Measurements from ENCODE around the gene ACTR10. TPM values are rescaled to one million over a fixed set of nuclear protein-coding genes. Genes with fewer than 3 reads are reported as not detected.

ACTR10 gene
- total RNA-seq, 1 donor from 2014 or later: 40.5 TPM

GRCh38 chr14:58177125-58177524, 22.8 kb upstream of the ACTR10 start:
- POLR2A ChIA-PET: no interaction called here
- Mint-ChIP-seq H3K4me1 (no peaks in the 10 kb centered on the region), H3K27me3 (peaks cover 18% of the 10 kb centered on the region), H3K36me3 (ENCODE audit: low read depth) (no peaks in the 10 kb centered on the region), H3K9me3 (no peaks in the 10 kb centered on the region), H3K4me3 (no peak overlapping the region), H3K27ac (no peak overlapping the region)
- ATAC-seq (ENCODE audit: low read depth): no peak
- no peak for DNase-seq
- TF ChIP-seq CTCF (IDR thresholded peaks at IDR 0.05): no peak
- intact Hi-C loops (cut with micrococcal nuclease): no loop called here
- CTCF ChIA-PET: no interaction called here

GRCh38 chr14:58189176-58189575, 10.8 kb upstream of the ACTR10 start:
- Mint-ChIP-seq H3K4me1 (no peaks in the 10 kb centered on the region), H3K4me3 (no peak overlapping the region), H3K36me3 (ENCODE audit: low read depth) (no peaks in the 10 kb centered on the region), H3K27me3 (peaks cover 21% of the 10 kb centered on the region), H3K9me3 (no peaks in the 10 kb centered on the region), H3K27ac (no peak overlapping the region)
- DNase-seq: no peak
- POLR2A ChIA-PET: no interaction called here
- TF ChIP-seq CTCF (IDR thresholded peaks at IDR 0.05): no peak
- intact Hi-C loops (cut with micrococcal nuclease): no loop called here
- no peak for ATAC-seq (ENCODE audit: low read depth)
- CTCF ChIA-PET: no interaction called here

GRCh38 chr14:58191763-58192601, 8.0 kb upstream of the ACTR10 start:
- intact Hi-C loops (cut with micrococcal nuclease): no loop called here
- no peak overlapping the region for H3K4me3 Mint-ChIP-seq
- ChIA-PET CTCF (no interaction called here), POLR2A (interaction anchor here (1.1 kb wide), 1 partner anchor 8 kb away, joined by 3 read pairs; the partner anchor contains the start of gene ACTR10)
- no peaks in the 10 kb centered on the region for H3K36me3 Mint-ChIP-seq (ENCODE audit: low read depth)
- peaks cover 15% of the 10 kb centered on the region for H3K27me3 Mint-ChIP-seq
- H3K9me3 Mint-ChIP-seq: no peaks in the 10 kb centered on the region
- no peak for ATAC-seq (ENCODE audit: low read depth)
- no peak overlapping the region for H3K27ac Mint-ChIP-seq
- no peak for DNase-seq
- no peak for TF ChIP-seq CTCF (IDR thresholded peaks at IDR 0.05)
- no peaks in the 10 kb centered on the region for H3K4me1 Mint-ChIP-seq

GRCh38 chr14:58193542-58193941, 6.4 kb upstream of the ACTR10 start:
- ATAC-seq (ENCODE audit: low read depth) (no peak), DNase-seq (no peak)
- no peak for TF ChIP-seq CTCF (IDR thresholded peaks at IDR 0.05)
- CTCF ChIA-PET: no interaction called here
- H3K4me1 Mint-ChIP-seq: peaks cover 4% of the 10 kb centered on the region
- POLR2A ChIA-PET: no interaction called here
- H3K36me3 Mint-ChIP-seq (ENCODE audit: low read depth): no peaks in the 10 kb centered on the region
- peaks cover 9% of the 10 kb centered on the region for H3K27me3 Mint-ChIP-seq
- no peak overlapping the region for H3K27ac Mint-ChIP-seq
- no peak overlapping the region for H3K4me3 Mint-ChIP-seq
- H3K9me3 Mint-ChIP-seq: no peaks in the 10 kb centered on the region
- intact Hi-C loops (cut with micrococcal nuclease): no loop called here

- Mint-ChIP-seq H3K9me3 (no peaks in the 10 kb centered on the region), H3K27ac (no peak overlapping the region), H3K27me3 (peaks cover 6% of the 10 kb centered on the region), H3K36me3 (ENCODE audit: low read depth) (peaks cover 9% of the 10 kb centered on the region), H3K4me3 (no peak overlapping the region), H3K4me1 (peaks cover 20% of the 10 kb centered on the region)
- TF ChIP-seq CTCF (IDR thresholded peaks at IDR 0.05): no peak
- CTCF ChIA-PET: no interaction called here
- no peak for DNase-seq
- intact Hi-C loops (cut with micrococcal nuclease): loop anchor here (5.0 kb wide), 1 partner anchor 441 kb away; the partner anchor contains the start of gene DACT1
- ATAC-seq (ENCODE audit: low read depth): no peak
- POLR2A ChIA-PET: no interaction called here
Observed at GRCh38 chr14:58196198-58196597, 3.8 kb upstream of the ACTR10 start.

Measured in activated B cell treated with CpG ODN at 0.5 μM for 24 hours (primary cell).